Measurements from ENCODE around the gene RAB25.

The RAB25 gene

DNA sequence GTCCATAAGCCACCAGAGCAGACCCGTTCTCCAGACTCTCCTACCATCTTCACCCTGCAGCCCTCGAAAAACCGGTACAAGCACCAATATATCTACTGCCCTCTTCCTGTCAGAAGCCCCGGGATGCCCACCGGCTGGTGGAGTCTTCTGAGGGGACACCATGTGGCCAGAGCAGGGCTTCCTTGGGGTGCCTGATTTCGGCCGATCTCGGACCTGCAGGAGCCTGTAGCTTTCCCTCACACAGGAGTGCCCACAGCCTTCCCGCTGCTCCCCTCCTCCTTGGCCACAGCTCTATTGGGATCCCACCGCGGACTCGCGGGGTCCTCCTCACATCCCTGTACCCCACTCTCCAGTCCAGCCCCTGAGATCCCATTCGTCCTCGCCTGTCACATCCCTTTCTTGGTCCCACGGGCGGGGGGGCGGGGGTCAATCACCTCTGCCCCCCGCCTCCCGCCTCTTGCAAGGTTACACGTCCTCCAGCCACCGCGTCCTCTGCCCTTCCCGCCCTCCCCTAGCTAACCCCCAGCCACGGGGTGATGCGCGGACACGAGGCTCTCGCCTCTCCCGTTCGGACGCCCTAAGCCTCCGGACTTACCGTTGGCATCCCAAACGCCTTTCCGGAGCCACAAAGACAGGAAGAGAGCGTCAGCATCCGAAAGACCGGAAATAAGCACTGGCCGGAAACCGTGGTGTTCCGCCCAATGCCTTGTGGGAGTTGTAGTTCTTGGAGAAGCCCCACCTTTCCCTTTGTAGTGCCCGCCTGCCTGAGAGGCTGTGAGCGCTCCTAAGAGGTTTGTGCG, 40.5 kb upstream of the RAB25 start, which contains the start of gene SSR2:
SSR2 (minus strand) TSS at position 659 of the 800 bp plus-strand sequence. CDS start 784 bp downstream, outside the sequence.
- H3K36me3 ChIP-seq (ENCODE audit: control insufficient read depth in 1 of 2, insufficient read depth in 2 of 2, low read depth in 1 of 2, low read length in 2 of 2), result peaks cover 23 to 30% of the 10 kb centered on the region in 2 experiments
- H2BK5ac ChIP-seq (ENCODE audit: low read depth, low read length, poor library complexity, severe bottlenecking), result no peak within 1 kb of the TSS
- peak within 1 kb of the TSS in 1 of 2 experiments; percentile 57 for H3K4ac ChIP-seq (ENCODE audit: low read depth in 1 of 2, low read length in 2 of 2)

GRCh38 chr1:156021093-156021428, 39.9 kb upstream of the RAB25 start:
- no peak overlapping the region for H3K18ac ChIP-seq (ENCODE audit: low read depth in 1 of 2, low read length in 2 of 2)
- no peak overlapping the region for H2BK12ac ChIP-seq (ENCODE audit: low read length in 2 of 2)
- DNase-seq, result no peak
- 7% methylated on average over 3 of the region's 4 CpGs for WGBS
- peaks cover 23 to 24% of the 10 kb centered on the region in 2 experiments for H3K36me3 ChIP-seq (ENCODE audit: control insufficient read depth in 1 of 2, insufficient read depth in 2 of 2, low read depth in 1 of 2, low read length in 2 of 2)
- no peak overlapping the region for H3K4ac ChIP-seq (ENCODE audit: low read depth in 1 of 2, low read length in 2 of 2)
- peaks cover 7% of the 10 kb centered on the region for H3K4me1 ChIP-seq (ENCODE audit: control insufficient read depth, insufficient read depth, low read depth, low read length)
- H3K4me2 ChIP-seq (ENCODE audit: low read length, poor library complexity, severe bottlenecking), result peak overlapping the region; percentile 93
- H3K27me3 ChIP-seq (ENCODE audit: control insufficient read depth in 1 of 2, insufficient read depth in 1 of 2, low read length in 2 of 2), result peaks cover 0 to 4% of the 10 kb centered on the region in 2 experiments
- H2AFZ ChIP-seq (ENCODE audit: low read depth, low read length), result no peak overlapping the region
- H4K91ac ChIP-seq (ENCODE audit: low read length), result no peak overlapping the region
- H2BK15ac ChIP-seq (ENCODE audit: low read depth, poor library complexity, severe bottlenecking), result peak overlapping the region; percentile 40
- no peak overlapping the region for H3K23ac ChIP-seq (ENCODE audit: low read length in 2 of 2)
- H2BK120ac ChIP-seq (ENCODE audit: low read depth, low read length), result no peak overlapping the region
- H3K4me3 ChIP-seq (ENCODE audit: insufficient read depth in 1 of 2, low read depth in 1 of 2, low read length in 2 of 2), result peak overlapping the region in 1 of 2 experiments; percentile 92
- H3K14ac ChIP-seq (ENCODE audit: low read length in 2 of 2), result no peak overlapping the region
- H2AK5ac ChIP-seq (ENCODE audit: low read length, severe bottlenecking), result no peak overlapping the region
- no peaks in the 10 kb centered on the region for H3K9me3 ChIP-seq (ENCODE audit: control insufficient read depth, low read length)
- H3K9ac ChIP-seq (ENCODE audit: low read length), result peak overlapping the region; percentile 92
- H3K79me1 ChIP-seq (replicated peaks; ENCODE audit: low read length, poor library complexity, severe bottlenecking), result peaks cover 2% of the 10 kb centered on the region
- peak overlapping the region; percentile 90 for H4K8ac ChIP-seq (ENCODE audit: low read length)
- no peak overlapping the region for H3K27ac ChIP-seq (ENCODE audit: low read length, poor library complexity, severe bottlenecking)
- H2BK5ac ChIP-seq (ENCODE audit: low read depth, low read length, poor library complexity, severe bottlenecking), result no peak overlapping the region

More for the DNA sequence above, 40.5 kb upstream of the RAB25 start, which contains the start of gene SSR2:
- H3K14ac ChIP-seq (ENCODE audit: low read length in 2 of 2), result no peak within 1 kb of the TSS
- peaks cover 0 to 4% of the 10 kb centered on the region in 2 experiments for H3K27me3 ChIP-seq (ENCODE audit: control insufficient read depth in 1 of 2, insufficient read depth in 1 of 2, low read length in 2 of 2)
- under 1% methylated on average over 45 of the region's 45 CpGs for WGBS
- H2BK12ac ChIP-seq (ENCODE audit: low read length in 2 of 2), result no peak within 1 kb of the TSS
- peak within 1 kb of the TSS; percentile 16 to 76 for H3K18ac ChIP-seq (ENCODE audit: low read depth in 1 of 2, low read length in 2 of 2)
- peak within 1 kb of the TSS; percentile 92 for H3K9ac ChIP-seq (ENCODE audit: low read length)
- DNase-seq, result peak; percentile 94
- no peak within 1 kb of the TSS for H2AFZ ChIP-seq (ENCODE audit: low read depth, low read length)
- peak within 1 kb of the TSS in 1 of 2 experiments; percentile 42 for H3K23ac ChIP-seq (ENCODE audit: low read length in 2 of 2)
- H3K4me3 ChIP-seq (ENCODE audit: insufficient read depth in 1 of 2, low read depth in 1 of 2, low read length in 2 of 2), result peak within 1 kb of the TSS; percentile 82 to 92
- peak within 1 kb of the TSS; percentile 21 for H3K27ac ChIP-seq (ENCODE audit: low read length, poor library complexity, severe bottlenecking)
- peak within 1 kb of the TSS; percentile 56 for H2BK120ac ChIP-seq (ENCODE audit: low read depth, low read length)
- H3K4me1 ChIP-seq (ENCODE audit: control insufficient read depth, insufficient read depth, low read depth, low read length), result peaks cover 3% of the 10 kb centered on the region
- peak within 1 kb of the TSS; percentile 40 for H2BK15ac ChIP-seq (ENCODE audit: low read depth, poor library complexity, severe bottlenecking)
- H3K9me3 ChIP-seq (ENCODE audit: control insufficient read depth, low read length), result no peaks in the 10 kb centered on the region
- H2AK5ac ChIP-seq (ENCODE audit: low read length, severe bottlenecking), result no peak within 1 kb of the TSS
- no peak within 1 kb of the TSS for H4K91ac ChIP-seq (ENCODE audit: low read length)
- H3K79me1 ChIP-seq (replicated peaks; ENCODE audit: low read length, poor library complexity, severe bottlenecking), result peaks cover 2% of the 10 kb centered on the region
- peak within 1 kb of the TSS; percentile 93 for H3K4me2 ChIP-seq (ENCODE audit: low read length, poor library complexity, severe bottlenecking)
- H4K8ac ChIP-seq (ENCODE audit: low read length), result peak within 1 kb of the TSS; percentile 90

GRCh38 chr1:156021954-156022353, 39.0 kb upstream of the RAB25 start:
- no peak for DNase-seq
- Histone ChIP-seq H4K91ac (ENCODE audit: low read length) (no peak overlapping the region), H2BK15ac (ENCODE audit: low read depth, poor library complexity, severe bottlenecking) (no peak overlapping the region), H3K27ac (ENCODE audit: low read length, poor library complexity, severe bottlenecking) (no peak overlapping the region), H2BK12ac (ENCODE audit: low read length in 2 of 2) (no peak overlapping the region), H3K27me3 (ENCODE audit: control insufficient read depth in 1 of 2, insufficient read depth in 1 of 2, low read length in 2 of 2) (peaks cover 0 to 4% of the 10 kb centered on the region in 2 experiments), H2BK5ac (ENCODE audit: low read depth, low read length, poor library complexity, severe bottlenecking) (no peak overlapping the region), H3K4me2 (ENCODE audit: low read length, poor library complexity, severe bottlenecking) (no peak overlapping the region), H2AK5ac (ENCODE audit: low read length, severe bottlenecking) (no peak overlapping the region), H2AFZ (ENCODE audit: low read depth, low read length) (no peak overlapping the region), H2BK120ac (ENCODE audit: low read depth, low read length) (no peak overlapping the region), H3K79me1 (replicated peaks; ENCODE audit: low read length, poor library complexity, severe bottlenecking) (peaks cover 2% of the 10 kb centered on the region), H3K14ac (ENCODE audit: low read length in 2 of 2) (no peak overlapping the region), H3K36me3 (ENCODE audit: control insufficient read depth in 1 of 2, insufficient read depth in 2 of 2, low read depth in 1 of 2, low read length in 2 of 2) (peaks cover 15 to 17% of the 10 kb centered on the region in 2 experiments), H3K9ac (ENCODE audit: low read length) (no peak overlapping the region), H3K4me1 (ENCODE audit: control insufficient read depth, insufficient read depth, low read depth, low read length) (peaks cover 7% of the 10 kb centered on the region), H4K8ac (ENCODE audit: low read length) (no peak overlapping the region), H3K9me3 (ENCODE audit: control insufficient read depth, low read length) (no peaks in the 10 kb centered on the region), H3K4me3 (ENCODE audit: insufficient read depth in 1 of 2, low read depth in 1 of 2, low read length in 2 of 2) (no peak overlapping the region), H3K23ac (ENCODE audit: low read length in 2 of 2) (no peak overlapping the region), H3K18ac (ENCODE audit: low read depth in 1 of 2, low read length in 2 of 2) (no peak overlapping the region), H3K4ac (ENCODE audit: low read depth in 1 of 2, low read length in 2 of 2) (no peak overlapping the region)
- WGBS, result 71% methylated on average over 1 of the region's 2 CpGs

- no peak overlapping the region for H3K23ac ChIP-seq (ENCODE audit: low read length in 2 of 2)
- no peak overlapping the region for H2BK15ac ChIP-seq (ENCODE audit: low read depth, poor library complexity, severe bottlenecking)
- no peaks in the 10 kb centered on the region for H3K36me3 ChIP-seq (ENCODE audit: control insufficient read depth in 1 of 2, insufficient read depth in 2 of 2, low read depth in 1 of 2, low read length in 2 of 2)
- H3K4ac ChIP-seq (ENCODE audit: low read depth in 1 of 2, low read length in 2 of 2), result no peak overlapping the region
- no peak overlapping the region for H2BK12ac ChIP-seq (ENCODE audit: low read length in 2 of 2)
- H2BK120ac ChIP-seq (ENCODE audit: low read depth, low read length), result no peak overlapping the region
- WGBS, result 90% methylated on average over 5 of the region's 5 CpGs
- no peaks in the 10 kb centered on the region for H3K9me3 ChIP-seq (ENCODE audit: control insufficient read depth, low read length)
- no peak overlapping the region for H3K4me3 ChIP-seq (ENCODE audit: insufficient read depth in 1 of 2, low read depth in 1 of 2, low read length in 2 of 2)
- no peak overlapping the region for H2AFZ ChIP-seq (ENCODE audit: low read depth, low read length)
- H3K18ac ChIP-seq (ENCODE audit: low read depth in 1 of 2, low read length in 2 of 2), result no peak overlapping the region
- DNase-seq, result no peak
- H3K27me3 ChIP-seq (ENCODE audit: control insufficient read depth in 1 of 2, insufficient read depth in 1 of 2, low read length in 2 of 2), result peaks cover 0 to 4% of the 10 kb centered on the region in 2 experiments
- no peak overlapping the region for H4K8ac ChIP-seq (ENCODE audit: low read length)
- no peak overlapping the region for H2BK5ac ChIP-seq (ENCODE audit: low read depth, low read length, poor library complexity, severe bottlenecking)
- no peak overlapping the region for H3K9ac ChIP-seq (ENCODE audit: low read length)
- no peak overlapping the region for H3K27ac ChIP-seq (ENCODE audit: low read length, poor library complexity, severe bottlenecking)
- H3K14ac ChIP-seq (ENCODE audit: low read length in 2 of 2), result no peak overlapping the region
- peaks cover 5% of the 10 kb centered on the region for H3K4me1 ChIP-seq (ENCODE audit: control insufficient read depth, insufficient read depth, low read depth, low read length)
- H3K4me2 ChIP-seq (ENCODE audit: low read length, poor library complexity, severe bottlenecking), result no peak overlapping the region
- H4K91ac ChIP-seq (ENCODE audit: low read length), result no peak overlapping the region
- no peaks in the 10 kb centered on the region for H3K79me1 ChIP-seq (replicated peaks; ENCODE audit: low read length, poor library complexity, severe bottlenecking)
- H2AK5ac ChIP-seq (ENCODE audit: low read length, severe bottlenecking), result no peak overlapping the region
Measured at GRCh38 chr1:156024801-156025200, 36.2 kb upstream of the RAB25 start.

Data from mesenchymal stem cell (in vitro differentiated cells and primary cell).